ENCODE data around the gene TMEM106A.
"Not testable (repeated sequence)": the region's sequence is repeated elsewhere in the genome, so short reads cannot be mapped to it uniquely, and the experiment has no call there.

GRCh38 chr17:43186656-43187055 lies 25.0 kb upstream of the TMEM106A start:
- TF ChIP-seq CTCF (conservative IDR thresholded peaks at IDR 0.05); ZFX (IDR thresholded peaks at IDR 0.05): not testable (repeated sequence)
